ENCODE measurements around the gene PLA2G6. TPM values are rescaled to one million over a fixed set of nuclear protein-coding genes. Genes with fewer than 3 reads are reported as not detected.
A peak's percentile ranks its signal among the peaks of the same experiment; 100 is the strongest.

Gene PLA2G6
- total RNA-seq, 1 donor from 2014 or later = 7.9 TPM

DNA sequence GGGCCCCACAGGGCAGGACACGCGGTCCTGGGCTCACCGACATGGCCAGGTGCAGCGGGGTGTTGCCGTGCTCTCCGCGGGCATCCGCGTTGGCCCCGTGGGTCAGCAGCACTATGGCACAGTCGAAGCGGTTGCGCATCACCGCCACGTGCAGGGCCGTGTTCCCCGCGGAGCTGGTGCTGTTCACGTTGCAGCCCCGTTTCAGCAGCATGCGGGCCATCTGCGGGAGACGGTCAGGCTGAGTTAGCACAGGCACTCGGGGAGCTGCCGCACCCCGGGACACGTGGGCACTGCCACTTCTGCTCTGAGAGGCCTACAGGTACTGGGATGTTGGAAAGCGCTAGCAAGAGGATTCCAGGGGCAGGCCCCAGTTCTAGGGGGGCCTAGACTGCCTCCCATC, 48.8 kb downstream of the PLA2G6 start:
- DNase-seq (ENCODE audit: low read depth) (no peak), FAIRE-seq (no peak)
- Histone ChIP-seq H3K4me3 (ENCODE audit: low read depth, low read length) (no peak overlapping the region), H3K36me3 (ENCODE audit: control insufficient read depth, insufficient read depth, low read length) (peaks cover 1% of the 10 kb centered on the region), H3K27me3 (ENCODE audit: control insufficient read depth, insufficient read depth, low read length) (no peaks in the 10 kb centered on the region)
- TF ChIP-seq, protein P1, sequence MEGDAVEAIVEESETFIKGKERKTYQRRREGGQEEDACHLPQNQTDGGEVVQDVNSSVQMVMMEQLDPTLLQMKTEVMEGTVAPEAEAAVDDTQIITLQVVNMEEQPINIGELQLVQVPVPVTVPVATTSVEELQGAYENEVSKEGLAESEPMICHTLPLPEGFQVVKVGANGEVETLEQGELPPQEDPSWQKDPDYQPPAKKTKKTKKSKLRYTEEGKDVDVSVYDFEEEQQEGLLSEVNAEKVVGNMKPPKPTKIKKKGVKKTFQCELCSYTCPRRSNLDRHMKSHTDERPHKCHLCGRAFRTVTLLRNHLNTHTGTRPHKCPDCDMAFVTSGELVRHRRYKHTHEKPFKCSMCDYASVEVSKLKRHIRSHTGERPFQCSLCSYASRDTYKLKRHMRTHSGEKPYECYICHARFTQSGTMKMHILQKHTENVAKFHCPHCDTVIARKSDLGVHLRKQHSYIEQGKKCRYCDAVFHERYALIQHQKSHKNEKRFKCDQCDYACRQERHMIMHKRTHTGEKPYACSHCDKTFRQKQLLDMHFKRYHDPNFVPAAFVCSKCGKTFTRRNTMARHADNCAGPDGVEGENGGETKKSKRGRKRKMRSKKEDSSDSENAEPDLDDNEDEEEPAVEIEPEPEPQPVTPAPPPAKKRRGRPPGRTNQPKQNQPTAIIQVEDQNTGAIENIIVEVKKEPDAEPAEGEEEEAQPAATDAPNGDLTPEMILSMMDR (IDR thresholded peaks at IDR 0.05; ENCODE audit: insufficient read depth, low read length, severe bottlenecking) = no peak

DNA sequence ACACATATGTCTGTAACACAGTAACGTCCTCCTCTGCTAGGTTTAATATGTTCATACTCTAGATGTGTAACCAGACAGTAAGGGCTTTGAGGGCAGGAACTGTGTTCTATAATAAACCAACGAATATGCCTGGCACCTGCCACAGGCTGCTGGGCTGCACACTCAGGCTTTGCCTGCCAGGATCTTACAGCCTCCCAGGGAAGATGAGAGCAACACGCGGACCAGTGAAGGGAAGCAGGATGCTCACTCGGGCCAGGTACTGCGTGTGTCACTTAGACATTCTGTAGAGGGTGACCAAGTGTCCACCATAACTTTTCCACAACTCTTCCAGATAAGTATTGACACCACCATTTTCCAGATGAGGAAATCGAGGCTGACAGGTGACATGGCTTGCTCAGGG, 49.5 kb downstream of the PLA2G6 start:
- Histone ChIP-seq H3K36me3 (ENCODE audit: control insufficient read depth, insufficient read depth, low read length) (no peaks in the 10 kb centered on the region), H3K27me3 (ENCODE audit: control insufficient read depth, insufficient read depth, low read length) (no peaks in the 10 kb centered on the region), H3K4me3 (ENCODE audit: low read depth, low read length) (no peak overlapping the region)
- FAIRE-seq (no peak), DNase-seq (ENCODE audit: low read depth) (no peak)
- TF ChIP-seq, protein P1 (IDR thresholded peaks at IDR 0.05; ENCODE audit: insufficient read depth, low read length, severe bottlenecking) = no peak

GRCh38 chr22:38131399-38131798, 50.2 kb downstream of the PLA2G6 start:
- Histone ChIP-seq H3K36me3 (ENCODE audit: control insufficient read depth, insufficient read depth, low read length) (no peaks in the 10 kb centered on the region), H3K4me3 (ENCODE audit: low read depth, low read length) (no peak overlapping the region), H3K27me3 (ENCODE audit: control insufficient read depth, insufficient read depth, low read length) (no peaks in the 10 kb centered on the region)
- FAIRE-seq = no peak
- TF ChIP-seq, protein P1 (IDR thresholded peaks at IDR 0.05; ENCODE audit: insufficient read depth, low read length, severe bottlenecking) = no peak
- no peak for DNase-seq (ENCODE audit: low read depth)

GRCh38 chr22:38129856-38130255, 51.8 kb downstream of the PLA2G6 start:
- no peaks in the 10 kb centered on the region for H3K27me3 ChIP-seq (ENCODE audit: control insufficient read depth, insufficient read depth, low read length)
- TF ChIP-seq, protein P1 (IDR thresholded peaks at IDR 0.05; ENCODE audit: insufficient read depth, low read length, severe bottlenecking) = no peak
- H3K4me3 ChIP-seq (ENCODE audit: low read depth, low read length) = no peak overlapping the region
- H3K36me3 ChIP-seq (ENCODE audit: control insufficient read depth, insufficient read depth, low read length) = no peaks in the 10 kb centered on the region
- peak; percentile 23 for FAIRE-seq
- DNase-seq (ENCODE audit: low read depth) = no peak

GRCh38 chr22:38129021-38129420, 52.6 kb downstream of the PLA2G6 start:
- H3K27me3 ChIP-seq (ENCODE audit: control insufficient read depth, insufficient read depth, low read length) = no peaks in the 10 kb centered on the region
- no peak overlapping the region for H3K4me3 ChIP-seq (ENCODE audit: low read depth, low read length)
- DNase-seq (ENCODE audit: low read depth) (no peak), FAIRE-seq (no peak)
- no peaks in the 10 kb centered on the region for H3K36me3 ChIP-seq (ENCODE audit: control insufficient read depth, insufficient read depth, low read length)
- TF ChIP-seq, protein P1 (IDR thresholded peaks at IDR 0.05; ENCODE audit: insufficient read depth, low read length, severe bottlenecking) = no peak

- H3K4me3 ChIP-seq (ENCODE audit: low read depth, low read length) = no peak overlapping the region
- H3K27me3 ChIP-seq (ENCODE audit: control insufficient read depth, insufficient read depth, low read length) = no peaks in the 10 kb centered on the region
- H3K36me3 ChIP-seq (ENCODE audit: control insufficient read depth, insufficient read depth, low read length) = no peaks in the 10 kb centered on the region
- DNase-seq (ENCODE audit: low read depth) = no peak
- TF ChIP-seq, protein P1 (IDR thresholded peaks at IDR 0.05; ENCODE audit: insufficient read depth, low read length, severe bottlenecking) = no peak
- no peak for FAIRE-seq
Observed at GRCh38 chr22:38127869-38128268, 53.8 kb downstream of the PLA2G6 start.
